Body of pancreas (tissue), 4 donors: Measurements from ENCODE around the gene ZSCAN10. TPM values are rescaled to one million over a fixed set of nuclear protein-coding genes. Genes with fewer than 3 reads are reported as not detected.

Source experiments
- ATAC-seq: fragments of 150-250 bp; one replicate; pipeline ENCODE4 v1.9.1; 2016
- DNase-seq, 4 donors: peaks; one replicate each; pipeline ENCODE4 v3.0.0-alpha.2; 2019
- H3K27ac ChIP-seq, 4 donors: fragments of 200-600 bp; sonication (generic); 1 replicate in 3 of 4; 2 replicates in 1 of 4; pipeline versions ENCODE4 v1.5.1 to v1.6.1; 2016 to 2019; ENCODE audit warnings: mild to moderate bottlenecking in 1 of 4, mixed read lengths in 1 of 4, moderate library complexity in 1 of 4
- H3K27me3 ChIP-seq, 2 donors: fragments of 200-600 bp; sonication (generic); one replicate each; pipeline ENCODE4 v1.6.0; 2016; ENCODE audit warnings: mild to moderate bottlenecking in 1 of 2
- H3K36me3 ChIP-seq, 2 donors: fragments of 200-600 bp; sonication (generic); replicated peaks in 1 of 2; 2 replicates each; pipeline ENCODE4 v1.5.1; 2016; ENCODE audit warnings: low read depth in 2 of 2; ENCODE audit not compliant: insufficient read depth in 1 of 2
- H3K4me1 ChIP-seq: fragments of 200-600 bp; sonication (generic); one replicate; pipeline ENCODE4 v1.6.0; 2016
- H3K4me3 ChIP-seq, 2 donors: fragments of 200-600 bp; sonication (generic); 1 replicate in 1 of 2; 2 replicates in 1 of 2; pipeline ENCODE4 v1.5.1; 2016 to 2019
- H3K9me3 ChIP-seq, 3 donors: fragments of 200-600 bp; sonication (generic); 1 replicate in 2 of 3; 2 replicates in 1 of 3; pipeline ENCODE4 v1.5.1; 2016
- POLR2A ChIP-seq, 3 donors: fragments of 450-650 bp; IDR thresholded peaks; one replicate each; pipeline ENCODE4 v1.6.1; 2016; ENCODE audit warnings: antibody characterized with exemption in 3 of 3, mild to moderate bottlenecking in 2 of 3
- WGBS, 2 donors: methylation state at CpG; one replicate each; pipeline ENCODE4 v1.1.5; 2017; 5-methylcytosine and 5-hydroxymethylcytosine counted together
- intact Hi-C: fragments of 100-400 bp; cut with DNase I; formaldehyde crosslinking; loops from one replicate; pipeline ENCODE4 v1.15.1; 2023
- total RNA-seq, 2 donors: library from RNA; depleted of rRNA; stranded (reverse); fragments of >200 nt; gene quantifications; one replicate each; pipeline ENCODE4 v1.1.0, GENCODE V29; 2016
- TF ChIP-seq, protein P1 (sequence below), 7 experiments: fragments of 450-650 bp in 4 of 7; fragments of 200-600 bp in 3 of 7; sonication (generic) in 3 of 7; IDR thresholded peaks; one replicate each; pipeline ENCODE4 v1.5.1; 2016 to 2019; ENCODE audit warnings: antibody characterized with exemption in 7 of 7

Gene ZSCAN10
- total RNA-seq, 2 donors from 2014 or later, result not detected

DNA sequence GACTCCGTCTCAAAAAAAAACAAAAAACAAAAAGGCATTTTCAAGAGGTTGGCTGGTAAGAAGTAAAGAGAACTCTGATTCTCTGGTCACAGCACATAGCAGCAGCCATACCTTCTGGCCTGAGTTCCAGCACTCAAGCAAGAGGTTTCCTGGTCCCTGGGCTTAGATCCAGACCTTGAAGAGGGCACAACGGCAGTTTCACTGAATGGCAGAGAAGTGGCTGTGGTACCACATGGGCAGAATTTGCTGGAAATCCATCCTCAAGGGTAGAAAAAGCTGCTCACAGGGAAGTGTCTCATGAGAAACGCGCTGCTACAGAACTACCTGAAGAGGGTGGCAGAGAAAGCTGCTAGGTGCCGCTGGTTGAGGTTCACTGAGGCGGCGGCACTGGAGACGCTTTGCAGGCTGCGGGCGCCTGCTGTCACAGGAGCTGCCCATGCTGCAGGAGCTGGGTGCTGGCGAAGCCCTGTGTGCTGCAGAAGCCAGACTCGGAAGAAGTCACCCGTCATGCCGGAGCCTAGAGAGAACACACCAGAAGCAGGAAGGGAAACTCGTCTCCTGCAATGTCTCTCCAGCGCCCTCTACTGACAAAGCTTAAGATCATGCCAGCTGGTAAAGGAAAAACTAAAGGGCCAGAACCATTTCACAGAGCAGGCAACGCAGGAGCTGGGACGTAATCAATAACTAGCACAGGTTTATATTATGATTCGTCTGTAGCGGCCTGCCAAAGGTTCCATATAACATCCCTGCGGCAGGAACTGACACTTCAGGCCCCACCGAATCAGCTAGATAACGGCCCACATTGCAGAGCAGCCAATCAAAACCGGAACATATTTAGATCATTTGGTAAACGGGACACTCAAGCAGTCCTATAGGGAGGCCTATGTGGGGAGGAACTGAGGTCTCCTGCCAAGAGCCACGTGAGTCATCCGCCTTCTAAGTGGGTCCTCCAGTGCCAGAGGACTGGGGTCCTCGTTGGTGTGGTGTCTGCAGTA lies 30.3 kb upstream of the ZSCAN10 start:
- TF ChIP-seq, protein P1, sequence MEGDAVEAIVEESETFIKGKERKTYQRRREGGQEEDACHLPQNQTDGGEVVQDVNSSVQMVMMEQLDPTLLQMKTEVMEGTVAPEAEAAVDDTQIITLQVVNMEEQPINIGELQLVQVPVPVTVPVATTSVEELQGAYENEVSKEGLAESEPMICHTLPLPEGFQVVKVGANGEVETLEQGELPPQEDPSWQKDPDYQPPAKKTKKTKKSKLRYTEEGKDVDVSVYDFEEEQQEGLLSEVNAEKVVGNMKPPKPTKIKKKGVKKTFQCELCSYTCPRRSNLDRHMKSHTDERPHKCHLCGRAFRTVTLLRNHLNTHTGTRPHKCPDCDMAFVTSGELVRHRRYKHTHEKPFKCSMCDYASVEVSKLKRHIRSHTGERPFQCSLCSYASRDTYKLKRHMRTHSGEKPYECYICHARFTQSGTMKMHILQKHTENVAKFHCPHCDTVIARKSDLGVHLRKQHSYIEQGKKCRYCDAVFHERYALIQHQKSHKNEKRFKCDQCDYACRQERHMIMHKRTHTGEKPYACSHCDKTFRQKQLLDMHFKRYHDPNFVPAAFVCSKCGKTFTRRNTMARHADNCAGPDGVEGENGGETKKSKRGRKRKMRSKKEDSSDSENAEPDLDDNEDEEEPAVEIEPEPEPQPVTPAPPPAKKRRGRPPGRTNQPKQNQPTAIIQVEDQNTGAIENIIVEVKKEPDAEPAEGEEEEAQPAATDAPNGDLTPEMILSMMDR (IDR thresholded peaks at IDR 0.05), result peak; percentile 86 to 95 (median 93)
- peak; percentile 25 to 77 (median 64) for TF ChIP-seq POLR2A (IDR thresholded peaks at IDR 0.05)
- Histone ChIP-seq H3K27me3 (no peaks in the 10 kb centered on the region), H3K36me3 (peaks cover 0 to 2% of the 10 kb centered on the region in 2 donors), H3K4me1 (peaks cover 54% of the 10 kb centered on the region), H3K9me3 (no peaks in the 10 kb centered on the region), H3K27ac (peak overlapping the region; percentile 68 to 90 (median 78)), H3K4me3 (peak overlapping the region in 1 of 2 donors; percentile 41)
- WGBS, 2 donors, result 3 to 9% methylated on average over 16 to 26 of the region's 28 CpGs
- peak; percentile 75 to 89 (median 82) for DNase-seq
- intact Hi-C loops, result no loop called here
- peak; percentile 86 for ATAC-seq

DNA sequence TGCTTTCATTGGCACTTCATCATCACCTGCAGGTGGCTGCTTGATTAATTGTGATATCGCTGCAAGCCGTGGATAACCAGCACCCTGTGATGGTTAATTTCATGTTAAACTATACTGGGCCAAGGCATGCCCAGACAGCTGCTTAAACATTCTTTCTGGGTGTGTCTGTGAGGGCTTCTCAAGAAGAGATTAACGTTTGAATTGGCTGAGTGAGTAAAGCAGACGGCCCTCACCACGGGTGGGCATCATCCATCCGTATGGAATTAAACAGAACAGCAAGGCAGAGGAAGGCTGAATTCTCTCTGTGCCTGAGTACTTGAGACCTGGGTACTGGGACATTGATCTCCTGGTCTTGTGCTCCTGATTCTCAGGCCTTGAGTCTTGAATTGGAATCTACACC lies 28.7 kb upstream of the ZSCAN10 start:
- intact Hi-C loops, result no loop called here
- no peak for TF ChIP-seq POLR2A (IDR thresholded peaks at IDR 0.05)
- TF ChIP-seq, protein P1 (IDR thresholded peaks at IDR 0.05), result no peak
- 66 to 77% methylated on average over 6 of the region's 6 CpGs for WGBS, 2 donors
- no peak for DNase-seq
- Histone ChIP-seq H3K36me3 (peaks cover 0 to 2% of the 10 kb centered on the region in 2 donors), H3K27me3 (no peaks in the 10 kb centered on the region), H3K27ac (no peak overlapping the region), H3K4me3 (no peak overlapping the region), H3K4me1 (peaks cover 49% of the 10 kb centered on the region), H3K9me3 (no peaks in the 10 kb centered on the region)
- ATAC-seq, result no peak

DNA sequence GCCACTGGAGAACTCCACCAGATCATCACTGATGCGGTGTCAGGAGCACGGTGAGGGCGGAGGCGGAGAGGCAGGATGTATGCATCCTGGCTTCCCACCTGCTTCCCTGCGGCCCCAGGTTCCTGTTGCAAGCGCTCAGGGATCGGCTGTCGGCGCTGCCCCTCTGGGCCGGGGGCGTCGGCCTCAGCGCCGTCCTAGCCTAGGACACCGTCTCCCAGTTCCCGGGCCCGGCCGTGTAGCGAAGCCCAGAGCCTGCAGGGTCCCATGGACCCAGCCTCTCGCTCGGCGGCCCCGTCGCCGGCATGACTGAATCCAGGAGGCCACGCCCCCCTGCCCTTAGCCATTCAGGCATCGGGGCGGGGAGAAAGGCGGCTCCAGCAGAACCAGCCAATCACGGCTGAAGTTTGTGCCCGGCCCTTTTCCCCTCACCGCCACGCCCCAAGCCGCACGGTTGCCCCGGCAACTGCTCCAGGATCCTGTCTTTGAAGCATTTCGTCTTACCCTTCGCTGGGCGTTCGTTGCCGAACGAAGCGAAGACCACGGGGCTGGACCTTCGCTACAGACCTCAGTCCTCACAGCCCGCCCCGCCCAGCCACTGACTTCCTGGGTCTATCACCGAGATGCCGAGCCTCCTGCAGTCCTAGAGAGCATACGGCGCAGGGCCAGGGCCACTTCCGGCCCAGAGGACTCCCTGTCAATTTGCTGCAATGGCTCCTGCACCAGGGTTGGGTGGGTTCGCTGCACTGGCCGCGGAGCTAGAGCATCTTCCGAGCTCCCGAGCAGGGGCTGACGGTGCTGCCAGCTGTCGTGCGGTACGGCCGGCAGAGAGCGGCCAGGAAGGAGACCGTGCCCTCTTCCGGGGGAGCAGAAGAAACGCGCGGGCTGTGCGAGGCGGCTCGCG lies 25.1 kb upstream of the ZSCAN10 start:
- Histone ChIP-seq H3K4me1 (peaks cover 28% of the 10 kb centered on the region), H3K9me3 (no peaks in the 10 kb centered on the region), H3K27ac (peak overlapping the region; percentile 37 to 89 (median 82)), H3K27me3 (no peaks in the 10 kb centered on the region), H3K4me3 (peak overlapping the region; percentile 4 to 40), H3K36me3 (peaks cover 0 to 3% of the 10 kb centered on the region in 2 donors)
- DNase-seq (peak; percentile 96 to 98 (median 97)), ATAC-seq (peak; percentile 97)
- TF ChIP-seq POLR2A (IDR thresholded peaks at IDR 0.05), result peak; percentile 45 to 72 (median 70)
- TF ChIP-seq, protein P1 (IDR thresholded peaks at IDR 0.05), result peak in 4 of 7 experiments; percentile 10 to 34 (median 28)
- intact Hi-C loops, result no loop called here
- WGBS, 2 donors, result 0 to 1% methylated on average over 16 to 68 of the region's 72 CpGs

DNA sequence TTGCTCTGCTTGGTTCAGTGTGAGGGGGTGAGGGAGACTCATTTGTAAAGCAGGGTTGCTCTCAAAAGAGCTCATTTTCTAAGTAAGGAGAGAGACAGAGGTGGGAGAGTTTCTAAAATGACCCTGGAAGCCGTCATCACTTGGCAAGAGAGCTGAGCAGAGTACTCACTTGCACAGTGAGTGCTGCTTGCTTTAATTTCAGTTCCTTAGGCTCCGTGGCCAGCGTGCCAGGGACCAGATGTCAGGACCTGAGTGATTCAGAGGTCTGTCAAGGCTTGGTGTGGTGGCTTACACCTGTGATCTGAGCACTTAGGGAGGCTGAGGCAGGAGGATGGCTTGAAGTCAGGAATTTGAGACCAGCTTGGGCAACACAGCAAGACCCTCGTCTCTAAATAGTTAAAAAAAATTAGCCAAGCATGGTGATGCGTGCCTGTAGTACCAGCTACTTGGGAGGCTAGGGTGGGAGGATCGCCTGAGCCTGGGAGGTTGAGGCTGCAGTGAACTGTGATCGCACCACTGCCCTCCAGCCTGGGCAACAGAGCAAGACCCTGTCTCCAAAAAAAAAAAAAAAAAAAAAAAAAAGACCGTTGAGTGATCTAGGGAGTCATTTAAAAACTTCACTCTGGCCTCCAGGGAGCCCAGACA lies 24.0 kb upstream of the ZSCAN10 start:
- no peak overlapping the region for H3K4me3 ChIP-seq
- no peaks in the 10 kb centered on the region for H3K9me3 ChIP-seq
- H3K27me3 ChIP-seq, result no peaks in the 10 kb centered on the region
- peaks cover 16% of the 10 kb centered on the region for H3K4me1 ChIP-seq
- 48 to 53% methylated on average over 8 of the region's 8 CpGs for WGBS, 2 donors
- TF ChIP-seq POLR2A (IDR thresholded peaks at IDR 0.05), result no peak
- TF ChIP-seq, protein P1 (IDR thresholded peaks at IDR 0.05), result no peak
- H3K27ac ChIP-seq, result peak overlapping the region in 1 of 4 donors; percentile 89
- DNase-seq (no peak), ATAC-seq (no peak)
- intact Hi-C loops, result no loop called here
- peaks cover 0 to 4% of the 10 kb centered on the region in 2 donors for H3K36me3 ChIP-seq
